CD14-positive monocyte (primary cell): ENCODE measurements around the gene WNT9B. TPM values are rescaled to one million over a fixed set of nuclear protein-coding genes. Genes with fewer than 3 reads are reported as not detected.

Source experiments
- DNase-seq, 3 donors: peaks; one replicate each; pipeline ENCODE4 v3.0.0-alpha.2; 2011 to 2022
- H2AFZ ChIP-seq: 2 replicates; pipeline ENCODE4 v1.6.0; 2012; ENCODE audit warnings: mild to moderate bottlenecking, low read depth, low read length, inconsistent platforms; ENCODE audit not compliant: insufficient read depth, poor library complexity, severe bottlenecking
- H3K27ac ChIP-seq, 2 donors: 1 replicate in 1 of 2; 2 replicates in 1 of 2; pipeline ENCODE4 v1.5.1; 2012 to 2013; ENCODE audit warnings: low read length in 2 of 2, control low read depth in 1 of 2, inconsistent platforms in 1 of 2, low read depth in 1 of 2, mild to moderate bottlenecking in 1 of 2
- H3K27me3 ChIP-seq, 2 donors: one replicate each; pipeline versions ENCODE4 v1.6.0 to v1.6.1; 2011 to 2013; ENCODE audit warnings: low read length in 2 of 2; ENCODE audit not compliant: control insufficient read depth in 2 of 2, insufficient read depth in 2 of 2
- H3K36me3 ChIP-seq, 2 donors: replicated peaks in 1 of 2; 1 replicate in 1 of 2; 2 replicates in 1 of 2; pipeline versions ENCODE4 v1.5.1 to v1.6.1; 2012 to 2013; ENCODE audit warnings: low read length in 2 of 2, control low read depth in 1 of 2, inconsistent platforms in 1 of 2, mild to moderate bottlenecking in 1 of 2; ENCODE audit not compliant: insufficient read depth in 2 of 2, control insufficient read depth in 1 of 2
- H3K4me1 ChIP-seq, 2 donors: 1 replicate in 1 of 2; 2 replicates in 1 of 2; pipeline versions ENCODE4 v1.5.1 to v1.6.1; 2012 to 2013; ENCODE audit warnings: low read length in 2 of 2, control low read depth in 1 of 2, inconsistent platforms in 1 of 2, mild to moderate bottlenecking in 1 of 2, moderate library complexity in 1 of 2; ENCODE audit not compliant: insufficient read depth in 2 of 2, control insufficient read depth in 1 of 2
- H3K4me2 ChIP-seq: replicated peaks from 2 replicates; pipeline ENCODE3; 2012; ENCODE audit warnings: low read length, moderate library complexity, mild to moderate bottlenecking; ENCODE audit not compliant: poor library complexity, severe bottlenecking; ENCODE audit errors: extremely low read depth
- H3K4me3 ChIP-seq, 3 experiments: fragments of 200-600 bp in 1 of 3; sonication (generic) in 1 of 3; replicated peaks in 1 of 3; 1 replicate in 2 of 3; 2 replicates in 1 of 3; pipeline ENCODE4 v1.5.1; 2011 to 2013; ENCODE audit warnings: low read length in 3 of 3, mild to moderate bottlenecking in 3 of 3, control low read depth in 2 of 3, low read depth in 2 of 3, inconsistent platforms in 1 of 3, moderate library complexity in 1 of 3
- H3K79me2 ChIP-seq: 2 replicates; pipeline ENCODE4 v1.6.0; 2012; ENCODE audit warnings: mild to moderate bottlenecking, control low read depth, inconsistent platforms, low read length, moderate library complexity; ENCODE audit not compliant: insufficient read depth
- H3K9ac ChIP-seq: 2 replicates; pipeline ENCODE4 v1.6.0; 2017; ENCODE audit warnings: low read length, mild to moderate bottlenecking; ENCODE audit not compliant: insufficient read depth, poor library complexity, severe bottlenecking
- H3K9me3 ChIP-seq, 2 donors: replicated peaks in 1 of 2; 1 replicate in 1 of 2; 2 replicates in 1 of 2; pipeline versions ENCODE4 v1.5.1 to v1.6.1; 2012 to 2013; ENCODE audit warnings: low read length in 2 of 2, control low read depth in 1 of 2; ENCODE audit not compliant: control insufficient read depth in 1 of 2, insufficient read depth in 1 of 2
- H4K20me1 ChIP-seq: 2 replicates; pipeline ENCODE4 v1.6.0; 2012; ENCODE audit warnings: mild to moderate bottlenecking, low read length, control low read depth, moderate library complexity; ENCODE audit not compliant: insufficient read depth
- H3K27ac Mint-ChIP-seq, 7 donors: one replicate each; pipeline ENCODE4 v1.8.0; 2020; ENCODE audit warnings: mild to moderate bottlenecking in 7 of 7, mixed read lengths in 7 of 7, moderate library complexity in 6 of 7, inconsistent platforms in 2 of 7
- H3K27me3 Mint-ChIP-seq, 3 donors: one replicate each; pipeline ENCODE4 v1.8.0; 2021 to 2022; ENCODE audit warnings: low read depth in 3 of 3, mild to moderate bottlenecking in 3 of 3, mixed read lengths in 3 of 3, moderate library complexity in 3 of 3, inconsistent platforms in 1 of 3
- H3K36me3 Mint-ChIP-seq, 2 donors: one replicate each; pipeline ENCODE4 v1.8.0; 2020; ENCODE audit warnings: mixed read lengths in 2 of 2, inconsistent platforms in 1 of 2, mild to moderate bottlenecking in 1 of 2
- H3K4me1 Mint-ChIP-seq: one replicate; pipeline ENCODE4 v1.8.0; 2020; ENCODE audit warnings: mild to moderate bottlenecking, mixed read lengths
- H3K4me3 Mint-ChIP-seq, 2 donors: one replicate each; pipeline ENCODE4 v1.8.0; 2020; ENCODE audit warnings: mild to moderate bottlenecking in 2 of 2, mixed read lengths in 2 of 2, moderate library complexity in 1 of 2
- H3K9me3 Mint-ChIP-seq, 7 donors: one replicate each; pipeline ENCODE4 v1.8.0; 2020 to 2022; ENCODE audit warnings: mixed read lengths in 7 of 7, mild to moderate bottlenecking in 6 of 7, moderate library complexity in 6 of 7, inconsistent platforms in 2 of 7
- CTCF ChIP-seq: fragments of 200-600 bp; IDR thresholded peaks from one replicate; pipeline ENCODE4 v1.8.0; 2022; ENCODE audit warnings: antibody characterized with exemption, mild to moderate bottlenecking
- WGBS: methylation state at CpG from one replicate; pipeline ENCODE4 v1.1.5; 2013; ENCODE audit warnings: missing lambda C conversion rate; ENCODE audit not compliant: insufficient coverage; 5-methylcytosine and 5-hydroxymethylcytosine counted together
- intact Hi-C, 2 donors: fragments of 100-400 bp; cut with micrococcal nuclease; formaldehyde crosslinking; loops; one replicate each; pipeline versions ENCODE4 v1.15.0 to v1.15.1; 2023
- polyA plus RNA-seq, 3 donors: library from polyadenylated mRNA; depleted of rRNA in 1 of 3; unstranded in 2 of 3; stranded (reverse) in 1 of 3; fragments of 300-500 nt in 2 of 3; fragments of >200 nt in 1 of 3; fragmentation: Illumina TruSeq in 2 of 3; gene quantifications; 1 replicate in 2 of 3; 2 replicates in 1 of 3; pipeline ENCODE4 v1.2.3, GENCODE V29; 2012 to 2021

Gene WNT9B
- polyA plus RNA-seq, 3 donors = 0.19 TPM; not detected in 2

GRCh38 chr17:46817901-46818209 lies 33.5 kb upstream of the WNT9B start:
- Histone ChIP-seq H2AFZ (no peak overlapping the region), H3K36me3 (no peaks in the 10 kb centered on the region), H3K4me2 (no peak overlapping the region), H4K20me1 (no peaks in the 10 kb centered on the region), H3K79me2 (no peaks in the 10 kb centered on the region), H3K4me1 (peaks cover 21 to 23% of the 10 kb centered on the region in 2 donors), H3K4me3 (no peak overlapping the region), H3K9ac (no peak overlapping the region), H3K9me3 (peaks cover 0 to 41% of the 10 kb centered on the region in 2 donors), H3K27me3 (peaks cover 60 to 95% of the 10 kb centered on the region in 2 donors), H3K27ac (no peak overlapping the region)
- Mint-ChIP-seq H3K4me1 (peaks cover 35% of the 10 kb centered on the region), H3K36me3 (peaks cover 3 to 4% of the 10 kb centered on the region in 2 donors), H3K9me3 (peaks cover 2 to 31% (median 10%) of the 10 kb centered on the region in 7 donors), H3K27ac (no peak overlapping the region), H3K27me3 (peaks cover 85 to 98% (median 90%) of the 10 kb centered on the region in 3 donors), H3K4me3 (peak overlapping the region; percentile 4 to 65)
- intact Hi-C loops = no loop called here
- no peak for TF ChIP-seq CTCF
- no peak for DNase-seq
- 13% methylated on average over 2 of the region's 5 CpGs for whole genome bisulfite sequencing

DNA sequence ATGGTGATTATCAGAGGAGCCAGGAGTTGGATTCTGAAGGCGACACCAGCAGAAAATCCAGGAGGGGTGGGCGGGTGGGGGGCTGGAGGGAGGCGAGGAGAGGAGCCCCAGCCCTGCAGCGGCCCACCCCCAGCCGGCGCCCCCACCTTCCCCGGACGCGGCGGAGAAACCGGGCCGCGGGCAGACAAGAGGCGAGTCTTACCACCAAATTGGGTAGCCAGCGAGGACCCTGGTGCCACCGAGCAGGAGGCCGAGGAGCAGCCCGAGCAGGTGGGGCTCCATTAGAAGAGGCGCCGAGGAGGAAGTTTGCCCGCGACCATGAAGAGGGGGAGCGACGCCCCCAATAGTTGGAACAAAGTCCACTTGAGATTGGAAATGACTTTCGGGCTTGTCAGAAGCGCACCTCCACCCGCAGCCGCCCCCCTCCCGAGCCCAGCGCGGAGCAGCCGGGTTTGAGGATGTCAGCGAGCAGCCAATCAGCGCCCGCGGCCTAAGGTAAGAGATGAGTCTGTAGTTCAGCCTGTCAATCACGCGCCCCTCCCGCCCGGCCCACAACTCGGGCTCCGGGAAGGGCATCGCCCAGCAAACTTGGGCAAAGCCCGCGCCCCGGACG lies 33.0 kb upstream of the WNT9B start, which contains the start of gene WNT3:
Gene WNT3, minus strand, starts transcription at position 377 of the 613 bp plus-strand sequence. Its CDS starts 95 bp downstream, at position 282.
- Histone ChIP-seq H3K4me2 (peak within 1 kb of the TSS; percentile 74), H3K79me2 (no peaks in the 10 kb centered on the region), H3K27ac (no peak within 1 kb of the TSS), H3K4me3 (peak within 1 kb of the TSS; percentile 0 to 60 (median 2)), H2AFZ (peak within 1 kb of the TSS; percentile 46), H3K27me3 (peaks cover 60 to 90% of the 10 kb centered on the region in 2 donors), H3K36me3 (no peaks in the 10 kb centered on the region), H3K9me3 (peaks cover 0 to 41% of the 10 kb centered on the region in 2 donors), H4K20me1 (no peaks in the 10 kb centered on the region), H3K4me1 (peaks cover 21 to 23% of the 10 kb centered on the region in 2 donors), H3K9ac (peak within 1 kb of the TSS; percentile 11)
- DNase-seq = peak in 2 of 3 donors; percentile 7 to 43
- intact Hi-C loops = no loop called here
- peaks cover 35% of the 10 kb centered on the region for H3K4me1 Mint-ChIP-seq
- peaks cover 3 to 4% of the 10 kb centered on the region in 2 donors for H3K36me3 Mint-ChIP-seq
- WGBS = under 1% methylated on average over 40 of the region's 47 CpGs
- no peak for TF ChIP-seq CTCF
- peaks cover 2 to 31% (median 10%) of the 10 kb centered on the region in 7 donors for H3K9me3 Mint-ChIP-seq
- H3K4me3 Mint-ChIP-seq = peak within 1 kb of the TSS; percentile 67 to 90
- peaks cover 86 to 98% (median 90%) of the 10 kb centered on the region in 3 donors for H3K27me3 Mint-ChIP-seq
- no peak within 1 kb of the TSS for H3K27ac Mint-ChIP-seq
